ENCODE results near the gene KRT36. TPM values are rescaled to one million over a fixed set of nuclear protein-coding genes. Genes with fewer than 3 reads are reported as not detected.
A peak's percentile ranks its signal among the peaks of the same experiment; 100 is the strongest.

Gene KRT36
- total RNA-seq, 2 donors from 2014 or later: not detected

DNA sequence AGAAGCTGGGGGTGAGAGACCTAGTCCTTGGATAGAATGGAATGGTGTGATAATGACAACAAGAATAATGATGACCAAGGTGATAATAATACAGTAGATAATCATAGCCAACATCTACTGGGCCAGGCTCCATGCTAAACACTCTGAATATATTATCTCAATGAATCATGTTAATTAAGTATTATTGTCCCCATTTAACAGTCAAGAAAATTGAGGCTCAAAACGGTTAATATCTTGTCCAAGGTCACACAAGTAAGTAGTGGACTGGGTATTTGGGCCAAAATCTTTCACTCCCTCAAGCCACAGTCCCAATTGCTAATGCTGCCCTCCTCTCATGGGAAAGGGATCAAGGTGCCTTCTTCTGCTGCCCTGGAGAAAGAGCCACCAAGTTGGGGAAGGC is 42.3 kb upstream of the KRT36 start:
- no peak for DNase-seq
- peaks cover 4% of the 10 kb centered on the region for H3K4me1 ChIP-seq
- peaks cover 15% of the 10 kb centered on the region for H3K27me3 ChIP-seq
- no peaks in the 10 kb centered on the region for H3K36me3 ChIP-seq
- no peak overlapping the region for H3K9ac ChIP-seq (ENCODE audit: low read depth in 2 of 2, low read length in 2 of 2)
- no peak overlapping the region for H3K4me3 ChIP-seq
- intact Hi-C loops (cut with DNase I): no loop called here
- H3K9me3 ChIP-seq: no peaks in the 10 kb centered on the region
- no peak overlapping the region for H3K27ac ChIP-seq
- no peak for TF ChIP-seq CTCF (IDR thresholded peaks at IDR 0.05)

DNA sequence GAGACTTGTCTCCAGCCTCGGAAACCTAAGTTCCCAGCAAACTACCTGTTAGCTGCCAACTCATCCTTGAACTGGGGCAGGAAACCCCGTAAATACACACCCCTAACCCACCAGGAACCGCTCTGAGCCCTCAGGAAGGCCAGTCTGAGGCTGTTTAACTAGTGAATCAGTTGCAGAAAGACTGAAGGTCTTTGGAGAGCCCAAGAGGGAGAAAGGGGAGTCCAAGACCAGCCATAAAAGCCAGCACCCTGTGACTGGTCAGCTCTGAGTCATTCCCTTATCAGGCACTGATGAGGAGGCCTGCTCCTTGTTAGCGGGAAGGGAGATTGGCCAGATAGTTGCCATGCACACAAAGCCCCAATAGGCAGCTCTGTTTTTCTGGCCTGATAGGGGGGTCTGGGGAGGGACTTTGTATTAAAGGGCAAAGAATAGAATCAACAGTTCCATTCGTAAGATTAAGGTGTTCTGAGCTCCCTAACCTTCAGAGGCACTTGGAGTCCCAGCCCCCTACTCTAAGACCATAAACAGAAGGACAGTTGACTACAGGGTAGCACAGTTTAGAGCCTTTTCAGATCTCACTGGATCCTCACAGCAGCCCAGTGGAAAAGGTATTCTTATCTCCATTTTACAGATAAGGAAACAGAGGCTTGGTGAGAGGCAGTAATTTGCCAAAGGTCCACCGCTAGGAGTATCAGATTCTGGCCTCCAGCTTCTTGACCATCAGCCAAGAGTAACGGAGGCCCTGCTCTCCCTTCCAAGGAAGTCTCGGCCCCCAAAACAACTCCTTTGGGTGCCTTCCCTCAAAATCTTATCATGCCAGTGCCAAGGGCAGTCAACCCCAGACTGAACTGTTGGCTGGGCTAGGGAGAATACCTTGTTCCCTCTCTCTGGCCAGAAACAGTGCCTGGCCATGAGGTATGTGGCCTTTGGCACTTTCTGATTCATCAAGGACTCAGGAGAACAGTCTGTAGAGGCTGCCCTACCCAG is 40.6 kb upstream of the KRT36 start:
- H3K4me3 ChIP-seq: no peak overlapping the region
- peaks cover 15% of the 10 kb centered on the region for H3K27me3 ChIP-seq
- H3K4me1 ChIP-seq: no peaks in the 10 kb centered on the region
- H3K9me3 ChIP-seq: no peaks in the 10 kb centered on the region
- H3K9ac ChIP-seq (ENCODE audit: low read depth in 2 of 2, low read length in 2 of 2): peak overlapping the region in 1 of 2 donors; percentile 92
- peak overlapping the region; percentile 88 for H3K27ac ChIP-seq
- no peak for TF ChIP-seq CTCF (IDR thresholded peaks at IDR 0.05)
- intact Hi-C loops (cut with DNase I): no loop called here
- peak; percentile 65 for DNase-seq
- H3K36me3 ChIP-seq: no peaks in the 10 kb centered on the region

GRCh38 chr17:41529491-41529915 is 39.8 kb upstream of the KRT36 start:
- H3K9ac ChIP-seq (ENCODE audit: low read depth in 2 of 2, low read length in 2 of 2): peak overlapping the region in 1 of 2 donors; percentile 92
- intact Hi-C loops (cut with DNase I): no loop called here
- no peaks in the 10 kb centered on the region for H3K36me3 ChIP-seq
- H3K4me3 ChIP-seq: no peak overlapping the region
- TF ChIP-seq CTCF (IDR thresholded peaks at IDR 0.05): no peak
- peaks cover 15% of the 10 kb centered on the region for H3K27me3 ChIP-seq
- no peaks in the 10 kb centered on the region for H3K9me3 ChIP-seq
- H3K27ac ChIP-seq: peak overlapping the region; percentile 88
- DNase-seq: no peak
- peaks cover under 1% of the 10 kb centered on the region for H3K4me1 ChIP-seq

DNA sequence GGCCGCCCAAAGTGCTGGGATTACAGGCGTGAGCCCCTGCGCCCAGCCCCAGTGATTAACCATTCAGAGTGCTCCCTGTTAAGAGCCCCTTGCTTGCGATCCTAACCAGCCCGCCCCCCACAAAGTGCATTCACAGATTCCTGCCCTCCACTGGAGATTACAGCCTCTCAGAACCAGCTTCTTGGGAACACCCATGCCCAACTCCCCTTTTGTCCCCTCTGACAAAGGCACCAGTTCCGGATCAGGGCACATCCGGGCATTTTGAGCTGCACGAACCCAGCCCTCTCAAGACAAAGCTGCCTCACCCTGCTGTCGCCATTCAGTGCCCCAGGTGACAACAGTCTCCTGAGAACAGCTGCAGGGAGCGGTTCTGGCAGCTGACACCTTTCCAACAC is 39.2 kb upstream of the KRT36 start:
- peak; percentile 79 for DNase-seq
- peak overlapping the region; percentile 88 for H3K27ac ChIP-seq
- intact Hi-C loops (cut with DNase I): no loop called here
- peaks cover 15% of the 10 kb centered on the region for H3K27me3 ChIP-seq
- peaks cover 4% of the 10 kb centered on the region for H3K4me1 ChIP-seq
- H3K36me3 ChIP-seq: no peaks in the 10 kb centered on the region
- peak overlapping the region in 1 of 2 donors; percentile 92 for H3K9ac ChIP-seq (ENCODE audit: low read depth in 2 of 2, low read length in 2 of 2)
- TF ChIP-seq CTCF (IDR thresholded peaks at IDR 0.05): no peak
- H3K4me3 ChIP-seq: peak overlapping the region; percentile 68
- no peaks in the 10 kb centered on the region for H3K9me3 ChIP-seq

DNA sequence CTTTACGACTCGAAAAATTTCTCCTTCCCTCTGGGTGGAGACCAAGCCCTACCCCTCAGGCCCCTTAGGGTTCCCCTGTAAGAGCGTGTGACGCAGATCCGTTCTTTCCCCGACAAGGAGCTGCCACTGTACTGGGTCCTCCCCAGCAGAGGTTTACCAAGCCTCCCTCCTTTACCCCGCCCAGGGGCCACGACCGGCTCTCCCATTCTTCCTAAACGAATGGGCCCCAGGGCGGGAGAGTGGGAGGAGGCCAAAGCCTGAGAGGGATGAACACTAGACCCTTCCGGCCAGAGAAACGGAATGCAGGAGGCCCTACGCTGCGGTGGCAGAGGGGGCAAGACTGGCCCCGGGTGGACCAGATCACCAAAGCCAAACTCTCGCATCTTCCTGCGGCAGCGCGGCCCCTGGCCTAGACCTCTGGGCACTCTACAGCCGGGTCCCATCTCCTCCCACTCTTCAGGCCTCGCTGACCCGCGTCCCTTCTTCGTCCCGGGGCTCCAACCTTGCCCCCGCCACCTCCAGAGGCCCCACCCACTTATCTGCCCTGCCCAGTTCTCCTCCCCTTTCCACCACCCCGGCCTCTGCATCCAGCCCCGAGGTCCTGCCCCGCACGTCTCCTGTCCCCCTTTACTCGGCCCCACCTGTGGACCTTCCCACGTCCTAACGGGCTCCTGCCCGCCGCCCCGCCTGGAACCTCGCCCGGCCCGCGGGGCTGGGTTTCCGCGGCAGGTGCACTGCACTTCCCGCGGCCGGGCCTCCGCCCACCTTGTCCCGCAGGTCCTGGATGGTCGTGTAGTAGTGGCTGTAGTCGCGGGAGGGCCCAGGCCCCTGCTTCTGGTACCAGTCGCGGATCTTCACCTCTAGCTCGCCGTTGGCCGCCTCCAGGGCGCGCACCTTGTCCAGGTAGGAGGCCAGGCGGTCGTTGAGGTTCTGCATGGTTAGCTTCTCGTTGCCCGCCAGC is 37.6 kb upstream of the KRT36 start:
- Histone ChIP-seq H3K4me1 (peaks cover 10% of the 10 kb centered on the region), H3K36me3 (no peaks in the 10 kb centered on the region), H3K27ac (peak overlapping the region; percentile 88), H3K4me3 (peak overlapping the region; percentile 68), H3K9me3 (no peaks in the 10 kb centered on the region), H3K9ac (ENCODE audit: low read depth in 2 of 2, low read length in 2 of 2) (peak overlapping the region; percentile 88 to 92), H3K27me3 (peaks cover 15% of the 10 kb centered on the region)
- DNase-seq: peak; percentile 81
- TF ChIP-seq CTCF (IDR thresholded peaks at IDR 0.05): no peak
- intact Hi-C loops (cut with DNase I): no loop called here
